Ishikawa (cell line): ENCODE data around the gene LRRC46.

Experiments used
- CEBPB ChIP-seq: IDR thresholded peaks from 2 replicates; pipeline ENCODE4 v1.6.1; 2012
- CREB1 ChIP-seq: IDR thresholded peaks from 2 replicates; pipeline ENCODE4 v1.6.1; 2012; ENCODE audit warnings: low read depth
- EGR1 ChIP-seq: IDR thresholded peaks from 2 replicates; pipeline ENCODE4 v1.6.1; 2012
- EP300 ChIP-seq: IDR thresholded peaks from 2 replicates; pipeline ENCODE4 v1.6.1; 2012; ENCODE audit warnings: borderline replicate concordance
- FOXM1 ChIP-seq: IDR thresholded peaks from 2 replicates; pipeline ENCODE4 v1.6.1; 2012; ENCODE audit warnings: low read depth, borderline replicate concordance
- NFIC ChIP-seq: IDR thresholded peaks from 2 replicates; pipeline ENCODE4 v1.6.1; 2012
- RAD21 ChIP-seq: IDR thresholded peaks from 2 replicates; pipeline ENCODE4 v1.6.1; 2012; ENCODE audit warnings: low read depth
- TAF1 ChIP-seq: IDR thresholded peaks from 2 replicates; pipeline ENCODE4 v1.6.1; 2012; ENCODE audit warnings: low read depth, mild to moderate bottlenecking
- TCF12 ChIP-seq: IDR thresholded peaks from 2 replicates; pipeline ENCODE4 v1.6.1; 2012; ENCODE audit warnings: low read depth
- TEAD4 ChIP-seq: IDR thresholded peaks from 2 replicates; pipeline ENCODE4 v1.6.1; 2012
- YY1 ChIP-seq: IDR thresholded peaks from 2 replicates; pipeline ENCODE4 v1.6.1; 2012; ENCODE audit warnings: low read depth
- ZBTB7A ChIP-seq: IDR thresholded peaks from 2 replicates; pipeline ENCODE4 v1.6.1; 2012; ENCODE audit warnings: low read depth
- TF ChIP-seq, protein P1 (sequence below): IDR thresholded peaks from 2 replicates; pipeline ENCODE4 v1.6.1; 2012
- TF ChIP-seq, protein P2 (sequence below): IDR thresholded peaks from 2 replicates; pipeline ENCODE4 v1.6.1; 2012; ENCODE audit warnings: low read depth, mild to moderate bottlenecking
- TF ChIP-seq, protein P3 (sequence below): IDR thresholded peaks from 2 replicates; pipeline ENCODE4 v1.6.1; 2012

Gene LRRC46

DNA sequence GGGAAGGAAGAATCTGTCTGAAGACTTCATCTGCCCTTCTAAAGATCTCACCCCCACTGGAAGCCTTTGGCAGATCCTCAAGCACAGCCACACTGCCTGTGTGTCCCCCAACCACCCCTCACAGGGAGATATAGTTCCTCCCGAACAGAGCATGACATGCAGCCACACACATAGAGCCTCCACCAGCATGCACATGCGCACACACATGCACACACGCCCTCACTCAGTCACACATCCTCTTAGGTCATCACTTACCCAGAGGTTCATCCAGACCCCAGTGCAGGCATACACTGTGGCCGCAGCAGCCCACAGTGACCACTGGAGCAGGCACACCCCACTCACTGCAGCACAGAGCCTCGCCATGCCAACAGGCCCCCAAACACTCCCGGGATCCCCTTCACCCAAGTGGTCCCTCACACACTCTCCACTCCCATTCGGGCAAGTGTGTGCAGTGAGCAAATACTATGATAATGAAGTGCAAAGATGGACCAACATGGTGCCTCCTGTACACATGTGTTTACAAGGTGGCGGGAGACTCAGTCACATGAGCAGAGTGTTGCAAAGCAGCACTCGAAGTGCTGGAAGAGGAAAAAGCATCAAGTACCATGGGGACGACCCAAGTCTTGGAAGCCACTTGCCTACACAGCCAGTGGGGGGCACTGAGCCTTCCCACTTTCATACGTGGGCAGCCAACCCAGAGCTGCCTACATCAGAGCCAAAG is 36.5 kb downstream of the LRRC46 start:
- TF ChIP-seq, protein P1, sequence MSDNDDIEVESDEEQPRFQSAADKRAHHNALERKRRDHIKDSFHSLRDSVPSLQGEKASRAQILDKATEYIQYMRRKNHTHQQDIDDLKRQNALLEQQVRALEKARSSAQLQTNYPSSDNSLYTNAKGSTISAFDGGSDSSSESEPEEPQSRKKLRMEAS = 0 out of 2 replicates have a peak, but pooled peaks have one; percentile 25
- no peak for TF ChIP-seq TCF12

DNA sequence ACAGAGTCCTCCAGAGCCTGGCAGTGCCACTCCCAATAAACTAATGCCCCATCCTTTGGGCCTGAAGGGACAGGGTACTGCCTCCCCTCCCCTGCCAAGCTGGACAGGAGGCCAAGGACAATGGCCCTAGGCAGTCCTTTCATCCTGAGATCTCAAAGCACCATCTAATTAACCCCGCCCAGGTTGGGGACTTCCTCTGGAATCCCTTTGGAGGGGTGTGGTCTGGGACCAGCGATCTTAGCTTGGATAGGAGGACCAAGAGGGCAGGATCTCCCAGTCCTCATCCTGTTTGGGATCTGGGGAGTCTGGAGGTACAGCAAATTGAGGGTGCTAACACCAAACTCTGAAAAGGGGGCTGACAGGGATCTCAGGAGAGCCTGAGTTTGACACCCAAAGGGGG is 37.6 kb downstream of the LRRC46 start:
- no peak for TF ChIP-seq EGR1
- TF ChIP-seq, protein P1 = no peak
- no peak for TF ChIP-seq EP300

DNA sequence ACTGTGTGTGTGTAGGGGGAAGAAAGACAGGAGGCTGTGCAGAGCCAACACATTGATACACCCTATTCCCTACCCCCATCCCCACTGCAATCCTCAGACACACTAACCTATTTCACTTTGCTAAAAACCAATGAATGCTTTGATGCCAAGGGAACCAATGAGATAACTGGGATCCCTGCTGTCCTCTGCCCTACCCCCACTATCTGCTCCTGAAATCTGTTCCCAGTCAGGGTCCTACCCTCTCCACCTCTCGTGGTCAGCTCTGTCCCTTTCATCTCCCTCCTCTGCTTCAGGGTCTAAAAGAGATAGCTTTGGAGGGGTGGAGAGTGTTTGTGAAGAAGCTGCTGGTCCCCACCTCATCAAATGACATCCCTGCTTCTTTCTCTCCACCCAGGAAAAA is 38.6 kb downstream of the LRRC46 start:
- TF ChIP-seq TCF12 (no peak), TAF1 (no peak), RAD21 (no peak), ZBTB7A (no peak), EGR1 (no peak), FOXM1 (no peak), NFIC (no peak), CREB1 (no peak), YY1 (no peak), EP300 (no peak)
- TF ChIP-seq, protein P1 = no peak
- TF ChIP-seq, protein P2, sequence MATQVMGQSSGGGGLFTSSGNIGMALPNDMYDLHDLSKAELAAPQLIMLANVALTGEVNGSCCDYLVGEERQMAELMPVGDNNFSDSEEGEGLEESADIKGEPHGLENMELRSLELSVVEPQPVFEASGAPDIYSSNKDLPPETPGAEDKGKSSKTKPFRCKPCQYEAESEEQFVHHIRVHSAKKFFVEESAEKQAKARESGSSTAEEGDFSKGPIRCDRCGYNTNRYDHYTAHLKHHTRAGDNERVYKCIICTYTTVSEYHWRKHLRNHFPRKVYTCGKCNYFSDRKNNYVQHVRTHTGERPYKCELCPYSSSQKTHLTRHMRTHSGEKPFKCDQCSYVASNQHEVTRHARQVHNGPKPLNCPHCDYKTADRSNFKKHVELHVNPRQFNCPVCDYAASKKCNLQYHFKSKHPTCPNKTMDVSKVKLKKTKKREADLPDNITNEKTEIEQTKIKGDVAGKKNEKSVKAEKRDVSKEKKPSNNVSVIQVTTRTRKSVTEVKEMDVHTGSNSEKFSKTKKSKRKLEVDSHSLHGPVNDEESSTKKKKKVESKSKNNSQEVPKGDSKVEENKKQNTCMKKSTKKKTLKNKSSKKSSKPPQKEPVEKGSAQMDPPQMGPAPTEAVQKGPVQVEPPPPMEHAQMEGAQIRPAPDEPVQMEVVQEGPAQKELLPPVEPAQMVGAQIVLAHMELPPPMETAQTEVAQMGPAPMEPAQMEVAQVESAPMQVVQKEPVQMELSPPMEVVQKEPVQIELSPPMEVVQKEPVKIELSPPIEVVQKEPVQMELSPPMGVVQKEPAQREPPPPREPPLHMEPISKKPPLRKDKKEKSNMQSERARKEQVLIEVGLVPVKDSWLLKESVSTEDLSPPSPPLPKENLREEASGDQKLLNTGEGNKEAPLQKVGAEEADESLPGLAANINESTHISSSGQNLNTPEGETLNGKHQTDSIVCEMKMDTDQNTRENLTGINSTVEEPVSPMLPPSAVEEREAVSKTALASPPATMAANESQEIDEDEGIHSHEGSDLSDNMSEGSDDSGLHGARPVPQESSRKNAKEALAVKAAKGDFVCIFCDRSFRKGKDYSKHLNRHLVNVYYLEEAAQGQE = no peak
- TF ChIP-seq, protein P3, sequence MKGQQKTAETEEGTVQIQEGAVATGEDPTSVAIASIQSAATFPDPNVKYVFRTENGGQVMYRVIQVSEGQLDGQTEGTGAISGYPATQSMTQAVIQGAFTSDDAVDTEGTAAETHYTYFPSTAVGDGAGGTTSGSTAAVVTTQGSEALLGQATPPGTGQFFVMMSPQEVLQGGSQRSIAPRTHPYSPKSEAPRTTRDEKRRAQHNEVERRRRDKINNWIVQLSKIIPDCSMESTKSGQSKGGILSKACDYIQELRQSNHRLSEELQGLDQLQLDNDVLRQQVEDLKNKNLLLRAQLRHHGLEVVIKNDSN = no peak

DNA sequence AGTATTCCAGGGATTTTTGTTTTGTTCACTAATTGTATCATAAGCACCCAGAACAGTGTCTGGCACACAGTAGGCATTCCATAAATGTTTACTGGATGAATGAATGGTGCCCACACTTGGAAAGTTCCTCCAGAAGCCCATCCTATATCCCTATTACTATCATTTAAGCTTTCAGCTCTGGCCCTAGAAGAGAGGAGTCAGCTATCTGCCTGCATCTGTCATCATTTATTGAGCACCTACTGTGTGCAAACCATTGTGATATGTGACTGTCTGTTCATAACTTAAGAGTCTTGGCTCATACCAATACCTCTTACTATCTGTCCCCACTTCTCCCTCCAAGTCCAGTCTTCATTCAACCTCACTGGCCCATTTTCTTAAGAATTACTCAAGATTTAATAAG is 39.6 kb downstream of the LRRC46 start:
- TF ChIP-seq, protein P3 = no peak
- no peak for TF ChIP-seq TEAD4
- TF ChIP-seq, protein P1 = no peak
- TF ChIP-seq TCF12 = no peak
- TF ChIP-seq CEBPB = no peak
- TF ChIP-seq, protein P2 = no peak
- TF ChIP-seq FOXM1 = no peak
- no peak for TF ChIP-seq EP300
- TF ChIP-seq CREB1 = no peak
- no peak for TF ChIP-seq NFIC
- no peak for TF ChIP-seq ZBTB7A
- TF ChIP-seq RAD21 = no peak
- TF ChIP-seq TAF1 = no peak
- no peak for TF ChIP-seq YY1
- no peak for TF ChIP-seq EGR1

DNA sequence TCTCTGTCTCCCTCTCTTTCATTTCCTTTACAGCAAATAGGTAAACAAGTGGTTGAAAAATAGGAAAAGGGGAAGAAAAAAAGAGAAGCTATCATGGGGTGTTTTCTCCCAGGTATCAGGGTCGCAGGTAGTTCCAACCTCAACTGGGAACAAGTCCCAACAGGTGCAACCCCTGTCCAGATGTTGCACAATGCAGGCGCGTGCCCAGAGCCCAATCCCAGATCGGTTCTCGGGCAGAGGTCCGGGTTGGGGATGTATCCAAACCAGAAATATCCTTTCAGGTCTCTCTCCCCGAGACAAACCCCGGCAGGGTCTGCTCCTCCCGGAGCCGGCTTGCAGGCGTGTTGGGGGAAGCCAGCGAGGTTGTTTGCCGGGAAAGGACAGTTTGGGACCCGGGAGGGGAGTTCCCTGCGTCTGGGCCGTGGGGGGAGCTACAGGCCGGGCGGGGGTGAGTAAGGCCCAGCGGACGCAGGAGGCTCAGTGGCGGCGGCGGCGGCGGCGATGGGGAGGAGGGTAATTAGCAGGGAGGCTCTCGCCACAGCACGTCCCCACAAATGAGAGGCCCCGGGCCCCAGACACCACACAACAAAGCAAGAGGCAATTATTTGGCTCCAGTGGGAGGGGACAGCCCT is 40.7 kb downstream of the LRRC46 start:
- no peak for TF ChIP-seq RAD21
- TF ChIP-seq, protein P1 = no peak

DNA sequence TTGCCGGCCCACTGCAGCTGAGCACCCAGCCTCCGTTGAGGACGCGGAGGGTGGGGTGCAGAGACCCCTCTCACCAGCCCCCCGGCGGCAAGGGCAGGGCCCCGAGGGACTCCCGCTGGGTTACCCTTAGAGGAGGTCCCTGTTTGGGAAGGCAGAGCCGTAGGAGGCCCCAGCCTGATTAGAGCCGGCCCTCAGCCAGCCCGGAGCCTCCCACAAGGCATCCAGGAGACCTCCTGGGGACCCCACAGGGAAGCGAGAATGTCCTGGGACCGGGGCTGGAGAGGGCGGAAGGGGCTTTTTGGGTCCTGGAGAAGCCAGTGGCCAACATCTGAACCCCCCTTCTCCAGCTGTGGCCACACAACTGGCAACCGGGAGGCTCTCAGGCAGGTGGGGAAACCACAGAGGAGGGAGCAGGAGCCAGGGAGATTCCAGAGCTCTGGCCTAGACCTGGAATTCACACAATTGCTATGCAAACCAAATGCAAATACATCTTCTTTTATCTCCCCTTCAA is 41.2 kb downstream of the LRRC46 start:
- TF ChIP-seq TAF1 = no peak
- no peak for TF ChIP-seq CEBPB
- TF ChIP-seq TEAD4 = no peak
- TF ChIP-seq, protein P3 = no peak
- no peak for TF ChIP-seq YY1
- TF ChIP-seq, protein P2 = no peak
- no peak for TF ChIP-seq FOXM1
- TF ChIP-seq, protein P1 = no peak
- no peak for TF ChIP-seq NFIC
- TF ChIP-seq TCF12 = no peak
